SK-N-SH treated with all-trans-retinoic acid at 6 μM for 48 hours (cell line): ENCODE measurements around the gene TMEM53.

Experiments
- ISL1 ChIP-seq: fragments of 250-450 bp; sonication (Bioruptor Pico); IDR thresholded peaks from 2 replicates; pipeline ENCODE4 v2.1.2; 2022; ENCODE audit warnings: mild to moderate bottlenecking, moderate library complexity
- POU6F1 ChIP-seq: fragments of 250-450 bp; sonication (Bioruptor Pico); IDR thresholded peaks from 2 replicates; pipeline ENCODE4 v1.8.0; 2021; ENCODE audit warnings: low read depth, mild to moderate bottlenecking, moderate library complexity, borderline replicate concordance
- ZFP30 ChIP-seq: fragments of 450-650 bp; formaldehyde crosslinking; IDR thresholded peaks from 2 replicates; pipeline ENCODE4 v1.5.0; 2022; ENCODE audit warnings: mild to moderate bottlenecking, moderate library complexity
- TF ChIP-seq, protein P1 (sequence below): fragments of 250-450 bp; sonication (Bioruptor Pico); IDR thresholded peaks from 2 replicates; pipeline ENCODE4 v1.8.0; 2020; ENCODE audit warnings: mild to moderate bottlenecking, moderate library complexity, borderline replicate concordance

- TF ChIP-seq, protein P1, sequence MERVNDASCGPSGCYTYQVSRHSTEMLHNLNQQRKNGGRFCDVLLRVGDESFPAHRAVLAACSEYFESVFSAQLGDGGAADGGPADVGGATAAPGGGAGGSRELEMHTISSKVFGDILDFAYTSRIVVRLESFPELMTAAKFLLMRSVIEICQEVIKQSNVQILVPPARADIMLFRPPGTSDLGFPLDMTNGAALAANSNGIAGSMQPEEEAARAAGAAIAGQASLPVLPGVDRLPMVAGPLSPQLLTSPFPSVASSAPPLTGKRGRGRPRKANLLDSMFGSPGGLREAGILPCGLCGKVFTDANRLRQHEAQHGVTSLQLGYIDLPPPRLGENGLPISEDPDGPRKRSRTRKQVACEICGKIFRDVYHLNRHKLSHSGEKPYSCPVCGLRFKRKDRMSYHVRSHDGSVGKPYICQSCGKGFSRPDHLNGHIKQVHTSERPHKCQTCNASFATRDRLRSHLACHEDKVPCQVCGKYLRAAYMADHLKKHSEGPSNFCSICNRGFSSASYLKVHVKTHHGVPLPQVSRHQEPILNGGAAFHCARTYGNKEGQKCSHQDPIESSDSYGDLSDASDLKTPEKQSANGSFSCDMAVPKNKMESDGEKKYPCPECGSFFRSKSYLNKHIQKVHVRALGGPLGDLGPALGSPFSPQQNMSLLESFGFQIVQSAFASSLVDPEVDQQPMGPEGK (CRISPR knock-in tag), result no peak
- no peak for TF ChIP-seq ISL1 (CRISPR knock-in tag)
- no peak for TF ChIP-seq ZFP30 (CRISPR knock-in tag)
- no peak for TF ChIP-seq POU6F1 (CRISPR knock-in tag)
Observed at GRCh38 chr1:44720281-44720680, 46.0 kb upstream of the TMEM53 start.
